NCI-H1048 (cell line): ENCODE data around the gene RNF144A.

ENCODE experiments used
- DNase-seq: peaks from one replicate; lab custom pipeline; 2025; lab: John Stamatoyannopoulos, UW

The RNF144A gene

DNA sequence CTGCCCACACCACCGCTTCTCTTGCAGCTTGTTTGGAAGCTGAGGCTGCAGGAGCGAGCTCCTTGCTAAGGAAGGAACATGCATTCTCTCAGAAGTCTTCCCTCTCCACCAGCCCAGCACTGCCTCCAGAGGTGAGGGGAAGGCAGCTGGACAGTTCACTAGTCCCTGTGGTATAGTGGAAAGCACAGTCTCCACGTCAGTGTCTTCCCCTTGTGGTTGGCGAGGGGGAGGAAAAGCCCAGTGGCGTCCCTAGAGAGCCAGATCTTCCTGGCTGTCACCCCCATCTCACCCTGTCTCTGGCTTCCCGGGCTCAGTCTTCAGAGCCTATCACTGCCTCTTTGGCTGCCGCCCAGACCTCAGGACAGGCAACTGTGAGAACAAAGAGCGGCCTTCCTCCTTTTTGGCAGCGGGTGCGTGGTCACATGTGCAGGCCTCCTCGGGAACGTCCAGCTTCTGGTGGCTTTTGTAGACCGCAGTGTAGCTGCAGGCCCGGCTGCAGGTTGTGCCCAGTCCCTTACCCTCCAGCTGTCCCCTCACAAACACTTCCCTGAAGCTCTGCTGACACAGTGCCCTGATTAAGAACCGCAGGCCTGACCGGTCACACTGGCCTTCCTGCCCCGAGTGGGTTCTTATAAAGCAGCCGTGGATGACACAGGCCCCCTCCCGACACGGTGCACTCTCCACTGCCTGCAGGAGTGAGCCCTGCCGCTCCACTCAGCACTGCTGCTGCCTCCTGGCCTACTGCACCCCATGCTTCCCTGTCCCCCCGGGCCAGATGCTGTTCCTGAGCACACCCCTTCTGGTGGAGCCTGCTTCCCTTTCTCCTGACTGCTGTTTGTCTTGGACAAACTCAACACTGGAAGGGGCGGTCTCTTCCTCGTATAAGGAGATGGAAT, 90.9 kb downstream of the RNF144A start:
- DNase-seq, result no peak

GRCh38 chr2:7009207-7009911, 92.1 kb downstream of the RNF144A start:
- DNase-seq, result no peak

DNA sequence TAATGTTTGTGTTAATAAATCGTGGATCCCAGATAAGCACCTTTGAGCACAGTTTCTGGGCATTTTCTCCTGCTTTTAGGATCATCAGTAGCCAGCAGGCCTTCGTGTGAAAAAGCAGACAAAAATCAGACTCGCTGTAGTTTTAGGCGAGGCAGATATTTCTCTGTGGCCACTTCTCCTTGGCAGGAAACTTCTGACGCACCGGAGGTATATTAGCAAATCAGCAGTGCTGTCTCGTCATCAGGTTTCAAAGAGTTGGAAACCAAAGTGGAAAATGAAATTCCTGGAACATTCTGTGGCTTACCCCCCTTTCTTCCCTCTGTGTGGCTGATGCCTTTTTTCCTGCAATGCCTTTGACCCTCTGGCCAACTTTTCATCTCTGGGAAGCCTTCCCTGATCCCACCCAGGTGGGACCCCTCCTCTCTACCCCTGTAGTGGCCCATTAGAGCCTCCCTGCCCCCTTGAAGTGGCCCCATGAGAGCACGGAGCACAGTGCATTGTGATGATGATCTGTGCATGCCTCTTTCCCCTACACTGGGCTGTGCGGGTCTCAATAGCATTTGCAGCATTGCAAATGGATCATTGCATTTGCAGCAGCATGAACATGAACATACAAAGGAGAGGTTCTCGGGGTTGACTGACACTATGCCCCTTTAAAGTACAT, 93.3 kb downstream of the RNF144A start:
- no peak for DNase-seq

- no peak for DNase-seq
These were observed 94.3 kb downstream of the RNF144A start for GRCh38 chr2:7011356-7012083.

DNA sequence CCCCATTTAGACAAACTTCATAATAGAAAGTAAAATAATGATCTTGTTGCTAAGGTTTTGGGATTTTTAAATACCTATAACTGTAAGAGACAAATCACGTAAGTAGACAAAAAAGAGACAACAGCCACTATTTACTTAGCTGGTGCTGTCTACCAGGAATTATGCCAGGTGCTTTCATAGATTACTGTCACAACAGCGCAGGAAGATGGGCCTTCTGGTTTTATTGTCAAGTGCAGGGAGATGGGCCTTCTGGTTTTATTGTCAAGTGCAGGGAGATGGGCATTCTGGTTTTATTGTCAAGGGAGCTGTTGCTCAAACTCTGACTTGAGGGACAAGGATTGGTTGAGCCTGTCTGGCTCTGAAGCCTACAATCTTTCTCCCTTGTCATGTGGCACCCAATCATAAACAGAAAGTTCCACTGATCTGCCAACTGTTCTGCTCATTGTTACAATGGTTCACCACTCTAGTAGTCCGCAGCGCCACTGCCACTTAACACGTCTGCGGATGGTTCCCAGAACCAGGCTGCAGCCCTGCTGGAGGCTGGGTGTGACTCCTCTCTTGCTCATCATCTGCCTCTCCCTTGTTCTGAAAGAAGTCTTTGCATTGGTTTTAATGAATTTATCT, 95.0 kb downstream of the RNF144A start:
- DNase-seq, result no peak

DNA sequence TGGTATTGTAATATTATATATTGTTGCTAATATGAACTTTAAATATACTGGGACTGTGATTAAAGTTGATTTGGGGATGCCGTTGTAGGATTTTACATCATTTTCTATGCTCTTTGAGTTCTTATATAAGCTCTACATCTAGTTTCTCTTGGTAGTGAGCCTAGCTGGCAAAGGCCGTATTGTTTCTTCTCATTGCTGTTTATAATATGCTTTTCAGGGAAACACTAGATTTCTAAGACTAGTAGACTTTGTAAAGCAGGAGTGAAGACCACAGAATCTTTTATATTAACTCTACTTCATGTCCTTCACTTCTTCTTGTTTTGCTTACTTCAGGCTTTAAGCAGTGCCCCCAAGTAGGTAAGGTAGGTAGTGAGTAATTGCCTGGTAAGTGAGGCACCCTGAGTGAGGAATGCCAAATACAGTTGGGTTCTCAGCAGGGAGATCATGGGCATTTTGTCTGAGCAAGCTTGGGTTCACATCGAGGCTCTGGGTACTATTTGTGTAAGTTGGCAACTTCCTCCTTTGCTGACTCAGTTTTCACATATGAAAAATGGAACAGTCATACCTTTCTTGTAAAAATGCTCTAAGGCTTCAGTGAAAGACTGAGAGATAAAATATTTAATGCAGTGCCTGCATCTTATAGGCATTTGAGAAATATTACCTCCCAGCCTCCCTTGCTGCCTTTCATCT, 96.4 kb downstream of the RNF144A start:
- DNase-seq, result no peak

- no peak for DNase-seq
These were observed 97.0 kb downstream of the RNF144A start for GRCh38 chr2:7014174-7014640.

- no peak for DNase-seq
These were observed 98.1 kb downstream of the RNF144A start for GRCh38 chr2:7015007-7015950.

DNA sequence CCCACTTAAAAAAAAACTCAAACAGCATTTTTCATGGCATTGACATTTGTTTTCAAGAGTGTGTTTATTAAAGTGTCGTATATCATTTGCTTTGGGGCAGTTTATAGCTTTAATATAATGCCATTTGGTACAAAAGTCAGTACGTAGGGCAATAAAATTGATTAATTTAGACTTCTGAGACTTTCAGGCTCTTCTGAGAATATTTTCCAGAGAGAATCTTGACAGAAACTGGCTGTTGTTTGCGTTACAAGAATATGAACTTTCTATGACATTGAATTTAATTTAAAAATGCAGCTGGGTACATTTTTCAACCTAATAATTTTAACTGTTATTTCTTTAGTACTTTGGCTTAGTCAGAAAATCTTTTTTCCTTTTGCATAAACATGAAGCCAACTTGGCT, 98.9 kb downstream of the RNF144A start:
- DNase-seq, result no peak

GRCh38 chr2:7016601-7017211, 99.5 kb downstream of the RNF144A start:
- no peak for DNase-seq

DNA sequence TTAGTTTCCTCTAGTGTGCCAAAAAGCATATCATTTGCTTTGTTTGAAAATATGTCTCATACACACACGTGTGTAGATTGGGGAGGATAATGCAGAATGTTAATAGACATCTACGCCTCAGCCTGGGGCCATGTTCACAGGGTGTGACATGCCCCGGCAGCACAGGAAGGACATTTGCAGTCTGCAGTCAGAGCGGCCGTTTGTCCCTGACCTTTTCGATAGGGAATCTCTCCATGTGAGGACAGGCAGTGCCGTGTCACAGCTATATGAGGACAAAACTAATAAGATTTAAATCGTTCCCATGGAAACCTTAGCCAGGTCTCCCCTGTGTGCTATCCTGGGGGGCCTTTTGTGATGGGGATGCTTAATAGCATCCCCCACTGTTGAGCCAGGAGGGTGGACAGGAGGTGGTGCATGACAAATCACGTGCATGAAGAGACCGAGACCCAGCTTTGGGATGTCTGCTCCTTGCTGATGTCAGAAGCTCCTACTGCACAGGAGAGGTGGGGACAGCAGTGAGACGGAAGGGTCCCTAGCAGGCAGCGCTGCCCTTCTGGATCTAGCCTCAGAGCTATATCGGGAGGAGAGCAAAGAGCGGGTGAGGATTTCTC, 100.6 kb downstream of the RNF144A start:
- no peak for DNase-seq

- no peak for DNase-seq
These were observed 101.1 kb downstream of the RNF144A start for GRCh38 chr2:7018282-7018701.

DNA sequence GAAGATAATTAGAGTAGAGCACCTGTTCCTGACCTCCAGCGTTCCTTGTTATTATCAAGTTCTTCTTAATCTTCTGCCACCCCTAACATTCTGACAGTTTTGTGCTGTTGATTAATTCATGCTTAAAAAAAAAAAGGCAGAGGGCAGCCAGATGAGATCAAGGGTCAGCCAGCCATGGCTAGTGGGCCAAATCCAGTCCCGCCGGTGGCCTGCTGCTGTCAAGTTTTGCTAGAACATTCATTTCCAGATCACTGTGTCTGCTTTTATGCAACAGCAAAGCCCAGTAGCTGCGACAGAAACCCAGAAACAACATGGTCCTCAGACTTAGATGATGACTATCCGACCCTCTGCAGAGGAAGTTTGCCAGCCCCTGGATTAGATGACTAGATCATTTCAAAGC, 101.6 kb downstream of the RNF144A start:
- no peak for DNase-seq

DNA sequence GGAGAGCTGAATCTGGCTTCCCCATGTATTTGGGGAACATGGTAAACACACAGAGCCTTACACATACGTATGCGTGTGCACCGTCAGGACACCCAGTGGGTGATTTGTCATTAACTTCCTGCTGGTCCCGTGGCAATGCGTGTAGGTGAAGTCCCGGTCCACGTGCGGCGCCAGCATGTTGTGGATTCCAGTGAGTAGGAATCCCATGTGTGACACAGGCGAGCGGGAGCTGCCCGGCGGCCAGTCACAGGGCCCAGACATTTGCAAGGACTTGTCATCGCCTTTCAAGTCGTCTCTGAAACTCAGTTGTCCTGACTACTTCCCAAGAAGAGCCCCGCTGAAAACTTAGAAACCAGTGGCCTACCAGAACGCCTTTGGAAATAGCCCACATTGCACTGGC, 102.0 kb downstream of the RNF144A start:
- no peak for DNase-seq

DNA sequence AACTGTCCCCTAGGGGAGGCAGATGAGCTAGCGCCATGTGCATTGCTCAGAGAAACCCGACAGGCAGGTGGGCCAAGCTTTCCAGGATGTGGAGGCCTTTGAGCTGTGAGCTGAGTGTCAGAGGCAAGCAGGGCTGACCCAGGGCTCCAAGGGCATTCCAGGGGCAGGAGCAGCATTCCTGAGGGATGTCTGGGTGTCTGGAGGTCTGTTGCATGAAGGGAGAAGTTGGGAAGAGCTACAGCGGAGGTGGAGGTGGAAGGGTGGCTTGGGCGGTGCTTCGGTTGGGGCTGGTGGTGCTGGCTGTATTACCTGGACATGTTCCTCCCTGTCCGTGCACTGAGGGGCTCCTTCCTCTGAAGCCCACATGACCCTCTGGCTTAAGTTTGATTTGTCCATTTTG, 102.8 kb downstream of the RNF144A start:
- DNase-seq, result no peak

- DNase-seq, result no peak
These were observed 103.3 kb downstream of the RNF144A start for GRCh38 chr2:7020468-7020867.

DNA sequence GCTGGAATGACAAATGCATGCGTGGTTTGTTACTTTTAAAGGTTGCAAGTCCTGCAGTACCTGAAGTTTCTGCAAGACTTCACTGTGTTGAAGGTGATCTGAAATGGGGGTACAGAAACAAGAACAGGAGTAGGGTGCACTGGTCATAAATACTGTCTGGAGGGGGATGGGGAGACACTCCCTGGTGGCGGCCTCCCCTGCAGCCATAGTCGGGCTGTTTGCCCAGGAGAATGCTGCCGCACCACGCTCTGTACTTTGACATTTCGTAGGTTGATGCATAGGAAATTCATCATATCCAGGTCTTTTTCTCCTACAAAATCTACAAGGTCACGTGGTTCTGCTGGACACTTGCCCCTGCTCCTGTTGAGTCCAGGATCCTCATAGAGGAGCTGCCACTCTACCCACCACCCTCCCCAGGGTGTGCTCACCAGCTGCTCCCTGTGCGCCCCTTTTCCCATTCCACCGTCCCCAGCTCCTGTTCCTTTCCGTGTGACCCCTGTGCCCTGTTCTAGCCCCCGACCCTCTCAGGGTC, 103.8 kb downstream of the RNF144A start:
- DNase-seq, result no peak

DNA sequence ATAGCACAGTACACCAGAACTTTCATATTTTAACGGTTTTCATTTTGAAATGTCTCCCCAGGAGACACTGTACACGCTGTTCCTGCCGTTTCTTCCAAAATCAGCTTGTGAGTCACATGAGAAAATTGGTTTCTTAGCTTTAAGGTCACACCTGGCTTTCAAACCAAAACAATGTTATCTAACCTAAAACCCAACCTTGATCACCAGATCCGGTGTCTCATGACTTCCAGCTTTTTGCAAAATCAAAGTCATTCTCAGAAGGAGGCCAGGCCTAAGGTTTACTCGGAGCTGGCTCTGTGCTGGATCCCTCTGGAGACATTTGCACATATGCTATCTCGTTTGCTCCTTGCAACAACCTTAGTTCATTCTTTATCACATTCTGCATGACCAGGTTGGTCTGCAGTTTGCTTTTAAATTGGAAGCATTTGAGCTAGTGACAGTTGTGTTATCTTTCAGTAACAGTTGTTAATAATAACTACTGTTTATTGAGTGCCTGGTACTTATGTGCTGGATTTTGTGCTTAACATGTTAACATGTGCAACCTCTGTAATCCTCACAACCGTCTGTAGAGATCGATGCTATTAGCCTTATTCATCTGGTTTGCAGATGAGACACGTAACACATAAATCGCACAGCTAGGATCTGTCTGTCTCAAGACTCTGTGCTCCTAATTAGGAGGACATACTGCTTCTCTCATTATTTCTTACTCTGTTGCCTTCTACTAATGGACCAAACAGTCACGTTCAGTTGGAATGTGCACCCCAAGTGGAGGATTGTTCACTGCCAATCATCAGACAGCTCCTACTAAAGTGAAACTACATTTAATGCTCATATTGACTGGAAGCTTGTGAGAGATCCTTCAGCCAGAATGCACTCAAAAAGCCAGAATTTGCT, 105.5 kb downstream of the RNF144A start:
- no peak for DNase-seq
